IPS-18a (cell line): ENCODE data around the gene OR1D2.
"Not testable (repeated sequence)": the region's sequence is repeated elsewhere in the genome, so short reads cannot be mapped to it uniquely, and the experiment has no call there.

Source experiments
- H3K27ac ChIP-seq: one replicate; pipeline ENCODE4 v1.5.1; 2013; ENCODE audit warnings: low read length
- H3K27me3 ChIP-seq: one replicate; pipeline ENCODE4 v1.6.1; 2013; ENCODE audit warnings: mild to moderate bottlenecking, low read length; ENCODE audit not compliant: control insufficient read depth, insufficient read depth
- H3K36me3 ChIP-seq: one replicate; pipeline ENCODE4 v1.6.1; 2013; ENCODE audit warnings: low read depth, low read length; ENCODE audit not compliant: control insufficient read depth
- H3K4me1 ChIP-seq: one replicate; pipeline ENCODE4 v1.6.1; 2013; ENCODE audit warnings: low read depth, low read length; ENCODE audit not compliant: control insufficient read depth
- H3K4me3 ChIP-seq: one replicate; pipeline ENCODE4 v1.5.1; 2013; ENCODE audit warnings: low read length
- H3K9ac ChIP-seq: one replicate; pipeline ENCODE4 v1.6.1; 2013; ENCODE audit warnings: mild to moderate bottlenecking, low read length, moderate library complexity
- H3K9me3 ChIP-seq: one replicate; pipeline ENCODE4 v1.6.1; 2013; ENCODE audit warnings: low read depth, low read length; ENCODE audit not compliant: control insufficient read depth

Gene OR1D2

GRCh38 chr17:3104322-3104721 is at the start of gene OR1D2:
Gene OR1D2 (minus strand): TSS chr17:3104422. CDS start chr17:3092996, 11,426 bp downstream.
- Histone ChIP-seq H3K9ac (no peak within 1 kb of the TSS), H3K9me3 (no peaks in the 10 kb centered on the region), H3K27ac (no peak within 1 kb of the TSS), H3K4me3 (no peak within 1 kb of the TSS), H3K36me3 (no peaks in the 10 kb centered on the region), H3K27me3 (no peaks in the 10 kb centered on the region), H3K4me1 (no peaks in the 10 kb centered on the region)

GRCh38 chr17:3137494-3137893 is 33.3 kb upstream of the OR1D2 start:
- not testable (repeated sequence) for H3K4me1 ChIP-seq, H3K36me3 ChIP-seq, H3K9me3 ChIP-seq, H3K9ac ChIP-seq, H3K27ac ChIP-seq, H3K4me3 ChIP-seq, H3K27me3 ChIP-seq

- Histone ChIP-seq H3K27me3 (no peaks in the 10 kb centered on the region), H3K4me1 (no peaks in the 10 kb centered on the region), H3K36me3 (no peaks in the 10 kb centered on the region), H3K27ac (no peak within 1 kb of the TSS), H3K4me3 (no peak within 1 kb of the TSS), H3K9ac (no peak within 1 kb of the TSS), H3K9me3 (no peaks in the 10 kb centered on the region)
Observed at GRCh38 chr17:3127451-3127850, 23.2 kb upstream of the OR1D2 start, which contains the start of gene OR1G1. Gene OR1G1 (minus strand): TSS chr17:3127551. CDS start chr17:3127551, 0 bp downstream.

- H3K4me1 ChIP-seq, H3K36me3 ChIP-seq, H3K9me3 ChIP-seq, H3K27me3 ChIP-seq, H3K9ac ChIP-seq, H3K27ac ChIP-seq, H3K4me3 ChIP-seq: not testable (repeated sequence)
Observed at GRCh38 chr17:3073850-3074249, 30.4 kb downstream of the OR1D2 start.

- H3K4me3 ChIP-seq, H3K36me3 ChIP-seq, H3K4me1 ChIP-seq, H3K27me3 ChIP-seq, H3K27ac ChIP-seq, H3K9ac ChIP-seq, H3K9me3 ChIP-seq: not testable (repeated sequence)
Observed at GRCh38 chr17:3065192-3065591, 39.0 kb downstream of the OR1D2 start.

- H3K27ac ChIP-seq, H3K27me3 ChIP-seq, H3K36me3 ChIP-seq, H3K4me1 ChIP-seq, H3K9ac ChIP-seq, H3K9me3 ChIP-seq, H3K4me3 ChIP-seq: not testable (repeated sequence)
Observed at GRCh38 chr17:3063507-3063906, 40.7 kb downstream of the OR1D2 start, which contains the start of gene OR1D5. Gene OR1D5 (minus strand): TSS chr17:3063607. CDS start chr17:3063607, 0 bp downstream.

GRCh38 chr17:3062824-3063377 is 41.3 kb downstream of the OR1D2 start:
- H3K9ac ChIP-seq, H3K27me3 ChIP-seq, H3K4me1 ChIP-seq, H3K4me3 ChIP-seq, H3K36me3 ChIP-seq, H3K9me3 ChIP-seq, H3K27ac ChIP-seq: not testable (repeated sequence)

GRCh38 chr17:3054868-3055267 is 49.4 kb downstream of the OR1D2 start:
- H3K27me3 ChIP-seq, H3K9me3 ChIP-seq, H3K4me1 ChIP-seq: not testable (repeated sequence)

GRCh38 chr17:3049705-3050295 is 54.4 kb downstream of the OR1D2 start:
- Histone ChIP-seq H3K36me3 (no peaks in the 10 kb centered on the region), H3K4me1 (no peaks in the 10 kb centered on the region), H3K9me3 (no peaks in the 10 kb centered on the region), H3K27me3 (no peaks in the 10 kb centered on the region), H3K4me3 (peak overlapping the region; percentile 76), H3K27ac (no peak overlapping the region), H3K9ac (peak overlapping the region; percentile 61)

More at GRCh38 chr17:3054868-3055267, 49.4 kb downstream of the OR1D2 start:
- H3K36me3 ChIP-seq, H3K4me3 ChIP-seq, H3K9ac ChIP-seq, H3K27ac ChIP-seq: not testable (repeated sequence)

GRCh38 chr17:3048727-3049471 is 55.3 kb downstream of the OR1D2 start:
- Histone ChIP-seq H3K9me3 (peaks cover 6% of the 10 kb centered on the region), H3K36me3 (no peaks in the 10 kb centered on the region), H3K4me1 (no peaks in the 10 kb centered on the region), H3K27ac (peak overlapping the region; percentile 69), H3K9ac (peak overlapping the region; percentile 61), H3K27me3 (no peaks in the 10 kb centered on the region), H3K4me3 (peak overlapping the region; percentile 76)

GRCh38 chr17:3046753-3047152 is 57.5 kb downstream of the OR1D2 start:
- H3K4me1 ChIP-seq, result no peaks in the 10 kb centered on the region
- peaks cover 13% of the 10 kb centered on the region for H3K9me3 ChIP-seq
- no peak overlapping the region for H3K27ac ChIP-seq
- no peaks in the 10 kb centered on the region for H3K36me3 ChIP-seq
- H3K4me3 ChIP-seq, result no peak overlapping the region
- H3K9ac ChIP-seq, result no peak overlapping the region
- H3K27me3 ChIP-seq, result no peaks in the 10 kb centered on the region
